Endothelial cell of umbilical vein (primary cell): ENCODE data around the gene GABBR2. TPM values are rescaled to one million over a fixed set of nuclear protein-coding genes. Genes with fewer than 3 reads are reported as not detected.

Experiments used
- BruUV-seq: library from RNA; stranded (reverse); fragments of 400-500 nt; replicated peaks from 2 replicates; lab custom pipeline; 2021; lab: Mats Ljungman, UMichigan
- CTCF ChIA-PET: fragments of 300-600, 350-600 bp; sonication (Branson Sonifier 250); formaldehyde crosslinking; loops from one replicate; lab custom pipeline; 2021; ENCODE audit warnings: antibody characterized with exemption, inconsistent platforms; lab: Charles Lee
- POLR2A ChIA-PET: fragments of 300-600, 350-600 bp; sonication (Branson Sonifier 250); formaldehyde crosslinking; loops from one replicate; lab custom pipeline; 2021; ENCODE audit warnings: antibody characterized with exemption, inconsistent platforms; lab: Charles Lee
- DNase-seq: peaks from one replicate; pipeline ENCODE4 v3.0.0-alpha.2; 2011; ENCODE audit warnings: low read depth, low spot score
- FAIRE-seq: peaks from 2 replicates; lab custom pipeline; 2011; peaks lifted over from hg19 to GRCh38; lab: Jason Lieb, UNC
- H2AFZ ChIP-seq: 2 replicates; pipeline ENCODE4 v1.6.0; 2012; ENCODE audit warnings: low read depth, low read length, control low read depth, inconsistent platforms
- H3K27ac ChIP-seq: 2 replicates; pipeline ENCODE4 v1.5.1; 2011; ENCODE audit warnings: low read depth, mild to moderate bottlenecking, control low read depth, low read length, moderate library complexity; ENCODE audit not compliant: insufficient read depth
- H3K27me3 ChIP-seq, 2 experiments: 2 replicates each; pipeline versions ENCODE4 v1.6.0 to v1.6.1; 2011; ENCODE audit warnings: low read length in 2 of 2, mixed read lengths in 1 of 2; ENCODE audit not compliant: control insufficient read depth in 2 of 2, insufficient read depth in 2 of 2
- H3K36me3 ChIP-seq, 2 experiments: 2 replicates in 1 of 2; 3 replicates in 1 of 2; pipeline ENCODE4 v1.5.1; 2011; ENCODE audit warnings: low read length in 2 of 2, mild to moderate bottlenecking in 1 of 2, moderate library complexity in 1 of 2; ENCODE audit not compliant: control insufficient read depth in 2 of 2, insufficient read depth in 2 of 2; ENCODE audit errors: extremely low read depth in 1 of 2
- H3K4me1 ChIP-seq: 3 replicates; pipeline ENCODE4 v1.5.1; 2011; ENCODE audit warnings: mild to moderate bottlenecking, low read length; ENCODE audit not compliant: control insufficient read depth, insufficient read depth; ENCODE audit errors: extremely low read depth
- H3K4me2 ChIP-seq: 2 replicates; pipeline ENCODE4 v1.6.1; 2011; ENCODE audit warnings: low read length, control low read depth, mixed read lengths; ENCODE audit not compliant: insufficient read depth
- H3K4me3 ChIP-seq, 3 experiments: fragments of 200-600 bp in 1 of 3; sonication (generic), shearing (Covaris generic) in 1 of 3; replicated peaks in 1 of 3; 2 replicates each; pipeline ENCODE4 v1.5.1; 2011 to 2016; ENCODE audit warnings: control low read depth in 3 of 3, low read length in 3 of 3, mild to moderate bottlenecking in 2 of 3, inconsistent platforms in 1 of 3, low read depth in 1 of 3, moderate library complexity in 1 of 3; ENCODE audit not compliant: insufficient read depth in 1 of 3
- H3K79me2 ChIP-seq: 2 replicates; pipeline ENCODE4 v1.6.0; 2012; ENCODE audit warnings: low read length, inconsistent platforms; ENCODE audit not compliant: control insufficient read depth, insufficient read depth
- H3K9ac ChIP-seq: replicated peaks from 2 replicates; pipeline ENCODE3; 2011; ENCODE audit warnings: low read length, control low read depth; ENCODE audit not compliant: insufficient read depth; ENCODE audit errors: extremely low read depth
- H3K9me1 ChIP-seq: replicated peaks from 3 replicates; pipeline ENCODE4 v1.6.0; 2011; ENCODE audit warnings: mild to moderate bottlenecking, low read length; ENCODE audit not compliant: control insufficient read depth, insufficient read depth; ENCODE audit errors: extremely low read depth
- H3K9me3 ChIP-seq: replicated peaks from 2 replicates; pipeline ENCODE4 v1.5.1; 2012; ENCODE audit warnings: low read length, inconsistent platforms; ENCODE audit not compliant: control insufficient read depth, insufficient read depth
- H4K20me1 ChIP-seq: replicated peaks from 2 replicates; pipeline ENCODE3; 2011; ENCODE audit warnings: mild to moderate bottlenecking, low read length; ENCODE audit not compliant: control insufficient read depth, insufficient read depth; ENCODE audit errors: extremely low read depth
- CTCF ChIP-seq, 2 donors: IDR thresholded peaks; 1 replicate in 1 of 2; 2 replicates in 1 of 2; pipeline ENCODE4 v1.5.1; 2011; ENCODE audit warnings: low read length in 2 of 2, mild to moderate bottlenecking in 2 of 2, moderate library complexity in 2 of 2, control low read depth in 1 of 2, inconsistent platforms in 1 of 2, low read depth in 1 of 2; ENCODE audit not compliant: insufficient read depth in 1 of 2; ENCODE audit errors: extremely low read depth in 1 of 2
- EZH2 ChIP-seq: IDR thresholded peaks from 2 replicates; pipeline ENCODE4 v1.6.1; 2012; ENCODE audit warnings: borderline replicate concordance, low read depth, mild to moderate bottlenecking, moderate library complexity, low read length, inconsistent platforms; ENCODE audit not compliant: severe bottlenecking
- MAX ChIP-seq: IDR thresholded peaks from 2 replicates; pipeline ENCODE4 v1.6.1; 2011; ENCODE audit not compliant: insufficient read depth, insufficient read length
- dilution Hi-C: fragments of 300-500 bp; cut with MboI; formaldehyde crosslinking; loops from one replicate; pipeline ENCODE4 v1.15.0; 2019; ENCODE audit warnings: low sequenced_read_pairs; ENCODE audit not compliant: extremely low pct_ligation_motif_present
- intact Hi-C: fragments of 100-400 bp; cut with micrococcal nuclease; formaldehyde crosslinking; loops from one replicate; pipeline ENCODE4 v1.10.0; 2022
- polyA plus RNA-seq, 4 experiments: library from polyadenylated mRNA; depleted of rRNA in 3 of 4; stranded (reverse) in 3 of 4; unstranded in 1 of 4; fragments of >200 nt; gene quantifications; 2 replicates each; pipeline versions ENCODE4 v1.2.1 to v1.2.3, GENCODE V29; 2011 to 2012; ENCODE audit warnings: missing spikeins in 1 of 4
- total RNA-seq: library from RNA; stranded (reverse); gene quantifications from 2 replicates; pipeline ENCODE4 v1.2.3, GENCODE V29; 2021

GABBR2 gene
- total and polyA plus RNA-seq, 2 donors (not counting 3 experiments of a cell fraction or from before 2014, with no cell fraction given), result 1.1 to 9.2 TPM

DNA sequence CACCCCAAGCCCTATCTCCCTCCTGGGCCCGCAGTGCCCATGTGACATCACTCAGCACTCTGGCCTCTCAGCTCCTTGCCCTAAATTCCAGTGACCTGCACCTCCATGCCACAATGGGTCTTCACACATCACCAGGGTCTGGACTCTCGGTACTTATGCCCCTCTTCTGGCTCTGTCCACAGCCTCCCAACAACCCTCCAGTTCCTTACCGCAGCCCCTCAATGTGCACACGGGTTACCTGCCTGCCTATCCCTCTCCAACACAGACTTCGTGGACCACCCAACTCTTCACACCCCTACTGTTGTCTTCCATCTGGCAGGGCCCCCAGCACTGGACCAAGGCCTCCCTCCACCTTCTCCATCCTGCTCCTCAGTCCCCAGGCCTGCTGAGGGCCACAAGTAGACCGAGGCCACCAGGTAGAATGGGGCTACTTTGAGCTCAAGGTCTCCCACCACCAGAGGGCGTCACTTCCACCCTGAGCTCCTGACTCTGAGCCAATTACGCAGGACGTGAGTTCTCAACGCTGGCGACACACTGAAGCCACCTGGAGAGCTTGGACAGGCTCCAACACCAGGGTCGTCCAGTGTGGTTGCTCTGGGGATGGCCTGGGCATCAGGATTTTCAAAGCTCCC is 172.1 kb downstream of the GABBR2 start:
- H3K9me1 ChIP-seq, result no peaks in the 10 kb centered on the region
- dilution Hi-C loops, result no loop called here
- DNase-seq (no peak), FAIRE-seq (peak; percentile 26)
- H2AFZ ChIP-seq, result no peak overlapping the region
- peaks cover 5% of the 10 kb centered on the region for H3K4me1 ChIP-seq
- no peaks in the 10 kb centered on the region for H4K20me1 ChIP-seq
- H3K9ac ChIP-seq, result no peak overlapping the region
- no peak overlapping the region for H3K27ac ChIP-seq
- H3K4me3 ChIP-seq, result no peak overlapping the region
- no peaks in the 10 kb centered on the region for H3K79me2 ChIP-seq
- CTCF ChIA-PET, result interaction anchor here (0.7 to 1.7 kb wide), 14 partner anchors 9 to 239 kb away, joined by 3 to 7 read pairs (median 3); partner anchors contain the start of gene GABBR2
- H3K27me3 ChIP-seq, result no peaks in the 10 kb centered on the region
- POLR2A ChIA-PET, result no interaction called here
- no TSS peak for BruUV-seq
- no peaks in the 10 kb centered on the region for H3K9me3 ChIP-seq
- intact Hi-C loops, result loop anchor here (1.0 to 2.0 kb wide), 2 partner anchors 171 to 240 kb away; no protein-coding TSS in a partner anchor
- no peak overlapping the region for H3K4me2 ChIP-seq
- no peaks in the 10 kb centered on the region for H3K36me3 ChIP-seq
- TF ChIP-seq MAX (no peak), CTCF (IDR thresholded peaks at IDR 0.05; ENCODE audit: extremely low read depth in 1 of 2, insufficient read depth in 1 of 2, low read depth in 1 of 2, low read length in 2 of 2) (peak; percentile 14 to 27)

GRCh38 chr9:98533866-98534265 is 174.9 kb downstream of the GABBR2 start:
- no peak for TF ChIP-seq EZH2
- no peaks in the 10 kb centered on the region for H3K36me3 ChIP-seq
- H3K4me2 ChIP-seq, result no peak overlapping the region
- H3K9me1 ChIP-seq, result no peaks in the 10 kb centered on the region
- H3K4me1 ChIP-seq, result peaks cover 5% of the 10 kb centered on the region
- H2AFZ ChIP-seq, result no peak overlapping the region
- no peak for DNase-seq
- no peak overlapping the region for H3K27ac ChIP-seq
- BruUV-seq, result no TSS peak
- ChIA-PET CTCF (interaction anchor here (1.2 kb wide), 1 partner anchor 10 kb away, joined by 4 read pairs; no protein-coding TSS in a partner anchor), POLR2A (no interaction called here)
- no peak overlapping the region for H3K9ac ChIP-seq
- intact Hi-C loops, result no loop called here
- H3K27me3 ChIP-seq, result no peaks in the 10 kb centered on the region
- FAIRE-seq, result no peak
- dilution Hi-C loops, result no loop called here
- H3K79me2 ChIP-seq, result no peaks in the 10 kb centered on the region
- H3K9me3 ChIP-seq, result no peaks in the 10 kb centered on the region
- no peaks in the 10 kb centered on the region for H4K20me1 ChIP-seq
- H3K4me3 ChIP-seq, result no peak overlapping the region
